Amygdala (tissue), 56 donors: ENCODE results near the gene WDR1.

Experiments
- DNase-seq, 56 donors: peaks; one replicate each; lab custom pipeline; 2025; lab: John Stamatoyannopoulos, UW

Gene WDR1

DNA sequence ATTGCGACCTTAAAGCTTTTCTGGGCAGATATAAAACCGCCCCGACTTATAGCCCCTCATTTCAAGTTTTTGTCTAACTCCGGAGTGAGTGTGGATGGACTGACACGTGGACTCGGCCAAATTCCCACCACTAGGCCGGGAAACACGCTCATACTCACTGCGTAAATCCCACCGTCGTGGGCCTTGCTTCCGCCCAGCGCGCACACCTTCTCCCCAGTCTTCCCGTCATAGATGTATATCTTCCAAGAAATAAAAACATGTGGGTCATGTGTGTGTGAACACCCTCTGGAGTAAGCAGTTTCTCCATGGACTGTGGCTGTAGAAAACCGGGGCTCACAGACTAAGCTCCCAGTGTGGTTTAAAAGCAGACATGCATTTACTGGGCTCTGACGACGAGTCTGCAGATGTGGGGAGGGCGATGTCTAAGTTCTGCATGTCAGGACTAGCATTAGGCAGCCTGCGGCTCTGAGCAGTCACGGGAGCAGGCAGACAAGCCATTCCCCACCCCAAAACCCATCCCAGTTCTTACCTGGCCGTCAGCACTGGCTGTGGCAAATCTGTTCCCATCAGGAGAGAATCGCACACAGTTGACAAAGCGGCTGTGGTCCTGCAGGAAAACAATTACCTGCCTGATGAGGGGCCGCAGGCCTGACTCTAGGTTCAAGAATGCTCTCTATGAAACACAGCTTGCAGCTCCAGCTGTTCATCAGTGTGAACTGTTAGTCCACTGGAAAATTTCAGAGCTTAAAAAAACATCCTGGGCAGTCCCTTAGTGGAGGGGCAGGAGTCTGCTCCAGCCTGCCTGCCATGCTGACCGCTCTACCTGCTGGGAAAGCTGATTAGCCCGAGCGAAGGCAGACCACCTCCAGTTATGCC, 28.2 kb downstream of the WDR1 start:
- DNase-seq: no peak

DNA sequence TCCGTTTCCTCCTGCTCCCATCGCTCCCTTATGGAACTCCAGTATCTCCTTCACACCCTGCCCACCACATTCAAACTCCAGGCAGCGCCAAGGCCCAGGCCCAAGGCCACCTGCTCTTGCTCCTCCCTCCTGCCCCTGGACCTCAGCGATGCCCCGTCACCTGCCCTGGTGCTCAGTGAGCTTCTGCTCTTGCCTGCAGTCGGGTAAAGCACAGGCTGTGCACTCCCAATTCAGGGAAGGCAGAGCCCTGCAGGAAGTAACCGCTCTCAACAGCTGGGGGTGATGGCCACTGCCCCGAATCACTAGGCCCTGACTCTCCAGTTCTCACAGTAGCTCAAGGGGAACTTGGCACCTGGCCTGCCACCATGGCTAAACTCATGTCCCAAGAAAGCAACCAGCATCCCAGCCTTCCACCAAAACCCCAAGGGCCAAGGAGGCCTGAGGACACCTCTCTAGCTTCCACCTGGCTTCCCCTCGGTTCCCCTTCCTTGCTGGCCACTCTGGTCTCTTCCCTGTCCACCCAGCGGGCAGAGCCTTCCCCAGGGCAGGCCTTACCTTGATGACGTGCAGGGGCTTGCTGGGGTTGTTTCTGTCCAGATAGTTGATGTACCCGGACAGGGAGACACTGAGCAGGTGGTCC, 29.3 kb downstream of the WDR1 start:
- DNase-seq: no peak

DNA sequence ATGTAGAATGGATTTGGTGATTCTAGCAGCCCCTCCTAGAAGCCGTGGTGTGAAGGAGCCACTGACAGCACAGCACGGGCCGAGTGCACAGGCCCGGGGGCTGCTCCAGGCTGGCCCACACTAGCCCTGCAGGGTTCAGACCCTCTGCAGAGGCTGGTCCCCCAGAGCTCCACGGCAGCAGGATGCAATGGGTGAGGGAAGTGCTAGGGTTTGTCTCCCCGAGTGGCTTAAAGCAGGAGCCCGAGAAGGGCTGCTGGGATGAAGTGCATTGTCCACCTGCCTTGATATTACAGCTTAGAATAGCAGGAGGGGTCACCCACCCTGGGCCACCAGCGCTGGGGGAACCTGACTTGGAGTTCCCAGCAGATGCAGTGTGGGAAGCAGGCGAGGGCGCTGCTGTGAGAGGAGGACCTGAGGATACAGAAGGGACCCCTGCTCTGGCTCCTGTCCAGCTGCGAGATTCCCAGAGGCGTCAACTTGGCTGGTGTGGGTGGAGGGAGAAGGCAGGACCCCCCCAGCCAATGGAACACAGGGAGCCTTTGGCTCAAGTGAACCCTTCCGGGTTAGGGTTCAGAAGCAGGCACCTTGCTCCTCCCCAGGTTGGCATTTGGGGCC, 30.0 kb downstream of the WDR1 start:
- DNase-seq: no peak

DNA sequence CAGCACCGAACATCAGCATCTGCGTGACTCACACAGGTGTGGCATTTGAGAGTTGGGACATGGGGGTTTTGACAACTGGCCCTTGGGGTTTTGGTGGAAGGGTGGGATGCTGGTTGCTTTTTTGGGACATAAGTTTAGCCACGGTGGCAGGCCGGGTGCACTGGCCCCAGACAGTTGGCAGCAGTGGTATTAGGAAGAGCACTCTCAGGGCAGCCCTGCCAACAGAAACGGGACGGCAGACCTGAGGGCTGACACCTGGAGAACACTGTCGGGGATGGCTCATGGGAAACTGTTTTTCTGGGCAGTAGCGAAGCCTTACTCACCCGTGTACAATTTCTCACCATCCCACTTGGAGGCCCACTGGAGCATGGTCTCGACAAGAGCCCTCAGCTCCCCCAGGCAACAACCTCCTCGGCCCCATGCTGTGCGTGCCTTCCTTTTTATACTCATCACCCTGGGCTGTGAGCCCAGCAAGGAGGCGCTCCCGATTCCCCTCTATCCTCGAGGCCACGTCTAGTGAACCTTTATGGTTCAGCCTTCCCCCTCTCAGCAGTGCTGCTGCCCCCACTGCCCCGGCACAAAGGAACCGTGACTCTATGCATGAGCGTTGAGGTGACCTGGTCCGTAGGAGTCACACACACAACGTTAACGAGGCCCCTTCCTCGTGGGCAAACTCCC, 30.6 kb downstream of the WDR1 start:
- DNase-seq: no peak

DNA sequence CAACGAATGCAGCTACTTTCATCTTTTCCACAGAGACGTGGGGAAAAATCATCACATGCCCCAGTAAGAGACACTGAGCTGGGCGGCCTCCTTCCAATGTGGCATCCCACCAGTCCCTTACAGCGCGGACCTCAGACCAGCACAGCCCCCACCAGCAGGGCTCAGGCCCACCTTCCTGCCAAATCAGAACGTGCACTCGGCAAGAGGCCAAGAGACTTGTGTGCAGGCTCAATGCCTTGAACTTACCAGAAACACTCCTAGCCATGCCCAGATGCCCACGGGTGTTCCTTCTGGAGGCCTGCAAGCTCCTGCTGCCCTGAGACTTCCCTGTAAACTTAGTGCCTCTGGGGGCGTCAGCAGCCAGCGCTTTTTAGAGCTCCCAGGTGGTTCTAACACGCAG, 31.2 kb downstream of the WDR1 start:
- no peak for DNase-seq

DNA sequence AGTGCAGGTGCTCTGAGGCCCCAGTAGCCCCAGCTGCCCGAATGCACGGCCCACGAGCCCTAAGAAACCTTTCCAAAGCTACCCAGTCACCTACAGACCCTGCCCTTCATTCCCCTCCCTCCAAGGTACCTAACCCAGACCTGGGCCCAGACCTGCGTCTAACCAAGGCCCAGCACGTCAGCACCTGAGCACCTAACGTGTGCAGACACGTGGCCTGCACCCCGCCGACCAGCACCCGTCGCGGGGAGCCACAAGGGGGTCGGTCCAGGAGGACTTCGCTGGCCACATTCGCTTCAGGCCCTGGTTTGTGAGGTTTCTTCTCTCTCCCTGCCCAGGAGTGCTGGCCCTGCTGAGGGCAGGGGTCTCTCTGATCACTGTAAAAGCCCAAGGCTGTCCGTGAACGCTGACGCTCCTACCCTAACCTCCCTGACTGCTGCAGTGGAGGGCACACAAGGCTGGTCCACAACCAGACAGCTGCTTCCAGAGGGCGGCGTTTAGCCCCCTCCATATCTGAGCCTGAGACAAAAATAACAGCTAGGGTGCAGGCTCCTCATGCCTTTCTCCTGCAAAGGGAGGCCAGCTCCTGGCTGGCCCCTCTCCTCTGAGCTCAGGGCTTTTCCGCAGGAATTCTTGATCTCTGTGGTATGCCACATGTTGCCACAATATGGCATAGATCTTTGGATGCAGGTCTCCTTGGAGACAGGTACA, 31.8 kb downstream of the WDR1 start:
- DNase-seq: no peak

DNA sequence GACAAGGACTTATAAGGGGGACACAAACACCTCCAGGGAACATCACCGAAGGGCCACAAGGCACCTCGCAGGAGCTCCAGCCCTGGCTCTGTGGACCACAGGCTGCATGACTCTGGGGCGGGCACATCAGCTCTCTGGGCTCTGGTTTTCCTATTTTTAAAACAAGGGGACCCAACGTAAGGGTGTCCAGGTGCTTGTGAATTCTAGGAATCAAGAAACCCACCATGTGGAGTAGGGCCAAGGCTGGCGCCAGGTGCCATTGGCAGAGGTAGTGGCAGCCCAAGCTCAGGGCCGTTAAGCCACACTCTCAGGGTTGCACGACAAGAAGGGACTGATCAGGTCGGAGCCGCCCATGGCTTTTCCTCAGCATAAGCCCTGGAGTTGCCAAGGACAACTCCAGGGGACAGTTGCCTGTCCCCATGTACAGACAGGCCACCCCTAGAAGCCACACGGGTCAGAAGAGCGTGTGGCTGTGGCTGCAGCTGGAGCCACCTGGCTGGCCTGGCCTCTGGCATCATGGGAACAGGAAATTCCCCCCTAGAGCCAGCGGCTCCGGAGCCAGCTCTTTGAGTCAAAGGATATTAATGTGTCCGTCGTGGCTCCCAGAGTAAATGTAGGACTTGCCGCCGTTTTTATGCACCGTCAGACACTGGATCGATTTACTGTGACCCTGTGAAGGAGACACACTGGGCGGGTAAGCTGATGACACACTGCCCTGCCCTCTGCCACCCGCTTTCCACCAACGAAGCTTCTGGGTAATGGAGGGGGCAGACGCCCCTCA, 32.5 kb downstream of the WDR1 start:
- DNase-seq: no peak

DNA sequence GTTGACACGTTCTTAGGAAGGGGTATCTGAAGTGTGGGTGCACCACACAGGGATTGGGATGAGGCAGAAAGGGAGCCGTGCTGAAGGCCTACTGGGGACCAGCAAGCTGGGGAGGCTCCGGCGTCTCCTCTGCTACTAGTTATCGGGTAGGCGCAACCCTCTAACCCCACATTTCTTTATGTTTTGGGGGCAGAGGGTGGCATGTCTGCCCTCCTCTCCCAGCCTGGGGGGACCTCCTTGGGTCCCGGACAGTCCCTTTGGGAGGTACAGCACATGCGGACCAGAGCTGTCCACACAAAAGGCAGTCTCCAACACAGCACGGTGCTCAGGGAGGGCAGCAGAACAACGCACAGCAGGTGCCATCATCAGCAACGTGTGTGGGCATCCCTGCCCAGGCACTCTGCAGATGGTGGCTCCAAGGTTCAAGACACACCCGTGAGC, 33.2 kb downstream of the WDR1 start:
- no peak for DNase-seq

DNA sequence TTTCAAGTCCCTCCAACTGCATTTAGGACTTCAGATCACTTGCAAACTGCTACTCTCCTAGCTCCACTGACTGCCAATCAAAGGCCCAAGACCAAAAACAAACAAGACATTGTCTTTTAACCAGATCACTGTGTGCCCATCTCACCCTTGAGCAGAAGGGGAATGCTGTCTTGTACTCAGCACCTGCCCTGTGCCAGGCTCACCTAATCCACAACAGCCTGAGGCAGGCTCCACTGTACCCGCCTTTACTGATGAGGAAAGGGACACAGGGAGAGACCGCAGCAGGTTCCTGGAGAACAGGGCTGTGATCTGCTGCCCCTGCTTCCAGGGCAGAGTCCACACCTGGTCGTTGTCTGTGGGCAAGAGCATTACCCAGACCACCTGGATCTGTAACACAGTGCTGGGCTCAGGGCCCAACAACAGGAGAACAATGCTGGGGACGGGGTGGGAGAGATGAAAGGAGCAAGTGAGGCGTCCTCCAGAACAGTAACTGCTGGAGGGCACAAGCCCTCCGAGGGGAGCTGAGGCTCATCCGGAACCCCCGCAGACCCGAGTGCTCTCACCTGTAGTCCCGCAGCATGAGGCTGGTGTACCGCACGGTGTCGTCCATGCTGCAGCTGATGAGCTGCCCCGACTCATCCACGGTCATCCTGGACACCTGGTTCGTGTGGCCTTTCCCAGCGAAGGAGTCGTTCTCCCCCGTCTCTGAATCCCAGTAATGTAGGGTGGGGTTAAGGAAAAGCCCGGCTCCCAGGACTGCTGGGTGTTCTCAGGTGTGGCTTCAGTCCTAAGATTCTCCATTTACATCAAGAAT, 33.9 kb downstream of the WDR1 start:
- no peak for DNase-seq

DNA sequence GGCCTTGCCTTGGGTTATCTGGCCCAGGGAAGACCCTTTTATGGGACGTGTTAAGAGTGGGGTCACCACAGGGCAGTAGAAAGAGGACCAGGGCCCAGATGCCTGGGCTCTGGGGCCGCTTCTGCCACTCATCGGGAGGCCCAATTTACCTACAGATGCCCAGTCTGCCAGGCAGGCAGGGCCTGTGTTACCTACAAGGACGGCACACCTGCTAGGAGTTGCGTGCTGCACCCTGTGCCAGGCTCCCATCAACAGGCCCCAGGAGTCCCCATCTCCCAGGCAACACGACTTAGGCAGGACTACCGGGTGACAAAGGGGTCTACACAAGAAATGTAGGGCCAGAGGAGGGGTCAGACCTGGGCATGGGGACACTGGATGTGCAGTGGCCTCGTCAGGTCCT, 34.6 kb downstream of the WDR1 start:
- no peak for DNase-seq

DNA sequence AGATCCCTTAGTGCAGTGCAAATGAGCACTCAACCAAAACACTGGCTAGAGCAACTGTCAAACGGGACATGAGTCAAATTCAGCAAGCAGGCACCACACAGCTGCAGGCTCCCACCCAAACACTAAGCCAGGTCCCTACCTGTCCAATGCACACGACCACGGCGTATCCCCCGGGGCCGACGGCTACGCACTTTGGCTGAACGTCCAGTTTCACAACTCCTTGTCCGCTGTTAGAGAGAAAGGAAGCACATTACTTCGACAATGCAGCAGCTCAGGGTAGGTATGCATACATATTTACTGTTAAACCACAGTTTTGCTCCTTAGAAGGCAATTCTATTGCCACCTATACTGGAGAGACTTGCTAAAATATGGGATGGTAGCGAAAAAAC, 35.4 kb downstream of the WDR1 start:
- no peak for DNase-seq

DNA sequence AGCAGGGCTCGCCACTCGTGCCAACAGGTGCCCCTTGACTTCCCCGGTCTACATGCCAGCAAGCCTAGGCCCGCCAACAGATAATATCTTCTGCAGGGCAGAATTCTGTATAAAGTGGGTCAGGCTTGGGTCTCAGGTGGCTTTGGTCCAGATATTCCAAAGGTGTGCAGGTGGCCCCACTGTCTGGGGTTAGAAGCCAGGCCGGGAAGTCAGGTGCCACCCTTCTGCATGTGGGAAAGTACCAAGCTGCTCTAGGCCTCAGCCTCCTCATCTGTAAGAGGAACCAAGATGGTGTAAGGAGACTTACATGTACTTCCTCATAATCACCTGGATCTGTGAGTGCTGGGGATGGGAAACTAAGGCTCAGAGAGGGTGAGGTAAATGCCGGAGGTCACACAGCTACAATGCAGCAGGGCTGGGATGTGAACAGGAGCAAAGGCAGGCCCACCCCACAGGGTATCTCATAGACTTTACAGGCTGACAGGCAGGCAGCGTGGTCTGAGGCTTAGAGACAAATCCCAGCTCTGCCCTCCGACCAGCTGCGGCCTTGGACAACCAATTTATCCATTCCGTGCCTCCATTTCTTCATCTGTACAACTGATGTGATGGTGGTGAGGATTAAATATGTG, 35.9 kb downstream of the WDR1 start:
- no peak for DNase-seq

DNA sequence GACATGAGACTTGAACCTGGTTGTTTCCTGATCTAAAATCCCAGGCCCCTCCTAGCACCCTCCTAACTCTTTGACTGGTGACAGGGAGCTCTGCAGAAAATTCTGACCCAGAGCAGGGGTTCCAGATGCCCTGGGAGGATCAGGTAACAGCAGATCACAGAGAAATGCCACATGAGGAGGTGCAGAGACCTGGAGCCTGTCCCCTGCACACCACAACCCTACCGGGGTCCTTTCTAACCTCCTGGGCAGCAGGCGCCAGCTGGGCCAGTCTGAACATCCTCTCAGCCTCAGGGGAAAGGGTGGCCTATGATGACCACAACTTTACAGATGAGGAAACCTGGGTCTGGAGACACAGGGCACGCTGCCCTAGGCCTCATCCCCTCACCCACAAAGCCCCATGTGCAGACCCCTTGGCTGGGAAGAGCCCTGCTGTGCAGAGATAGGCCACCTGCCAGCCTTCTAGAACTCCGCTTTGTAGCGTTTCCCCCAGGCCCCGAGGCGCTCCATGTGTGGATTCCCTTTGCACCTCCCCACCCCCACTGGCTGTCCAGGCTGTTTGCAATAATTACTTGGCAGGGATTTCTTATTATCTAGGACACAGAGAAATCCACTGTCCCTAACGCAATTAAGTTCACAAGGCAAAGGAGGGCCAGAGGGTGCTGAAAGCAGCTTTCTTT, 36.5 kb downstream of the WDR1 start:
- peak in 3 of 56 donors; percentile 20 to 39 (median 26) for DNase-seq

DNA sequence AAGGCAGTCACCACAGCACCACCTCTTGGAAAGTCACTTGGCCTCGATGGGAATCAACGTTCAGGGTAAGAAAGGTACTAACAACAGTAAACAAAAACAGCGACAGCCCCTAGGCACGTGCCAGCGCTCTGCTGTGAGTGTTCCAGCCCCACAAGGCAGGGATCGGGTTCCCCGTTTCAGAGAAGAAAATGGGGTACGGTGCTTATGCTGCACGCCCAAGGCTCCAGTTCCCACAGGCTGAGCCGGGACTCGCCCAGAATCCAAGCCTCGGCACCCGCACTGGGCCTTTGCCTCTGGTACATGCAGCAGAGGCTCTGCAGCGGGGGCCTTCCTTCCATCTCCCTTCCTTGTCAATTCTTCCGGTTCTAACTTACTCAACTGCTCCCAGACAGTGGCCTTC, 37.3 kb downstream of the WDR1 start:
- no peak for DNase-seq

DNA sequence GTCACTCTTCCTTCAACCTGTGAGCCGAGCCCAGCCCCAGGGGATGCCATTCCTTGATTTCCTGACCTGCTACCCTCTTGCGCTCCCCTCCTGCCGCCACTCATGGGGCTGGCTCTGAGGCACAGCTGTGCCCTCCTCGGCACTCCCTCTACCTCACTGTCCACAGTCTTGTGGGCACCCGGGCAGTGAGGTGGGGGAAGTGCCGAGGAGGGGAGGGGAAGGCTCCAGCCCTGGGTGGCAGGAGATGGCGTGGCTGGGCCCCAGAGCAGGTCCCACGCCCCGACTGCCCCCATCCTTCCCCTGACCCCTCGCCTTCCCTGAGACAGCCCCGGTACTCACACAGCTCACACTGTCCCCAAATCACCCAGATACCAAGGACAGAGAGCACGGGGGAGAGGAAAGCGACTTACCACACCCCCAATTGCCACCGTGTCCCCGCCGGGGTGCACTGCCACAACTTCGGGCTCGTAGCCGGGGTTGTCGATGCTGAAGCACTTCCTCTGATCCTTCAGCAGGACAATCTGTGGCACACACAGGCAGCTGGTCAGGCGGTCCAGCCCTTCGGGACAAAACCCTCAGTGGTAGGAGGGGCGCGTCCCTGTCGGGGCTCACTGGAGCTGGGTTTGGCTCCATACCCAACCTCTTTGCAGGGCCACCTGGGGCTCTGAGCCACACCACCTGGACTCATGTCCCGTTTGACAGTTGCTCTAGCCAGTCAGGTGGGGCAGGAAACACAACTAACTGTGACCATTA, 37.9 kb downstream of the WDR1 start:
- no peak for DNase-seq

DNA sequence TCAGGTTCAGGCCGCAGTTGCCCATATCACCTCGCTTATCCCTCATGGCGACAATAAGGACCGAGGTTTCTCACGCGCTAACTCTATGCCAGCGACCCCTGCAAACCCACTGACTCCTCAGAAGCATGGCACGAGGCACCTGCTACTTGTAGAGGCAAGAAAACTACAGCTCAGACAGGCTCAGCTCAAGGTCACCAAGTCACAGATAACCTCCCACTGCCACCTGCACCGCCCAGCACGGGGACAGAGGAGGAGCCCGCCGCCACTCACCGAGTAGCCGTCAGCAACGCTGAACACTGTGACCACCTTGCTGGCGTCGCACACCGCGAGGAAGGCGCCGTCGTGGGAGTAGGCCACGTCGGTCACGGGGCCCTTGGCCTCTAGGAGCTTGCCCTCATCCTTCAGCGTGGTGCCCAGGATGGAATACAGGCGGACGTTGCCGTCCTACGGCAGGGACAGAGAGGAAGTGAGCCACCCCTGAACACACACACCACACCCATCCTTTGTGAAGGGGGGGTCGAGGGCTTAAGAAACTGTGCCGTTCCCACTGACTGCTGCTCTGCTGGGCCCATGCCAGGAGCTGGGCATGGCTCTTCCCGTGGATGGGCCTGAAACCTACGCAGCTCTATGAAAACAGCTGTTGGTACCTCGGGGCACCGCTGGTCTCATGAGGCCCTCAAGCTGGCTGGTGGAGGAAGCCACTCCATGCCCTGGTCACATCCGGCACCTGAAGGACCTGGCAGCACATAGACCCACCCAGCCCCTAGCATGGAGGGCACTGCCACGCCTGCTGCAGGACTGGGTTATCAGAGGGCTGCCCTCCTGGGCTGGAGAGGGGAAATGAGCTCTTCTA, 38.9 kb downstream of the WDR1 start:
- no peak for DNase-seq
